Psoas muscle (tissue), 8 donors: ENCODE measurements around the gene PAQR9. TPM values are rescaled to one million over a fixed set of nuclear protein-coding genes. Genes with fewer than 3 reads are reported as not detected.

Source experiments
- ATAC-seq, 4 donors: fragments of 200-7000 bp; cut with Tn5 transposase; one replicate each; pipeline ENCODE4 v1.9.1; 2020; ENCODE audit warnings: moderate library complexity in 3 of 4, mild to moderate bottlenecking in 2 of 4
- DNase-seq, 2 donors: peaks; one replicate each; pipeline ENCODE4 v3.0.0-alpha.2; 2020
- H3K27ac ChIP-seq: fragments of 200-600 bp; one replicate; pipeline ENCODE4 v1.8.0; 2022
- H3K27me3 ChIP-seq, 3 donors: fragments of 200-600 bp in 1 of 3; one replicate each; pipeline versions ENCODE4 v1.6.1 to v1.8.0; 2013 to 2022; ENCODE audit warnings: low read length in 2 of 3, mild to moderate bottlenecking in 2 of 3, moderate library complexity in 1 of 3; ENCODE audit not compliant: insufficient read depth in 3 of 3
- H3K36me3 ChIP-seq, 2 donors: fragments of 200-600 bp in 1 of 2; one replicate each; pipeline versions ENCODE4 v1.6.1 to v1.8.0; 2013 to 2022; ENCODE audit warnings: low read depth in 1 of 2, mild to moderate bottlenecking in 1 of 2, moderate library complexity in 1 of 2; ENCODE audit not compliant: insufficient read depth in 1 of 2
- H3K4me1 ChIP-seq: fragments of 200-600 bp; one replicate; pipeline ENCODE4 v1.8.0; 2022
- H3K4me3 ChIP-seq: fragments of 200-600 bp; one replicate; pipeline ENCODE4 v1.8.0; 2022; ENCODE audit warnings: mild to moderate bottlenecking
- H3K9me3 ChIP-seq: fragments of 200-600 bp; one replicate; pipeline ENCODE4 v1.8.0; 2022
- CTCF ChIP-seq: fragments of 200-600 bp; IDR thresholded peaks from one replicate; pipeline ENCODE4 v1.8.0; 2022; ENCODE audit warnings: antibody characterized with exemption
- WGBS, 3 donors: extraction: QIAGEN DNeasy Blood & Tissue Kit; methylation state at CpG; one replicate each; pipeline versions ENCODE4 v1.1.6 to v1.1.7; 2013; 5-methylcytosine and 5-hydroxymethylcytosine counted together
- intact Hi-C, 2 donors: fragments of 100-400 bp; cut with DNase I; formaldehyde crosslinking; loops; one replicate each; pipeline versions ENCODE4 v1.11.0 to v1.14.2; 2022
- polyA plus RNA-seq, 3 donors: library from polyadenylated mRNA; stranded (reverse); fragments of 200-250 nt; gene quantifications; one replicate each; pipeline ENCODE4 v1.2.3, GENCODE V29; 2013
- total RNA-seq, 4 donors: library from RNA; stranded (reverse); fragmentation: NEBNext Ultra II Directional in 2 of 4; extraction: Animal tissue kit (Norgen Biotek cat#: 25700) in 2 of 4; gene quantifications; one replicate each; pipeline versions ENCODE4 v1.2.1 to v1.2.4, GENCODE V29; 2021 to 2023
- donor health status: healthy with polysubstance abuse.
- donor health status: DM: no; HTN: no; CAD: no; lungs with moderate emphysema.
- donor health status: Bipolar disorder and iron deficiency.
- donor health status: healthy.
- donor health status: DM: yes; HTN: yes; CAD: no.
- donor health status: DM: no; HTN: no; CAD: no.
- donor health status: DM: no; HTN: no; CAD: no.
- donor health status: DM: yes; HTN: yes; CAD: no.

PAQR9 gene
- total and polyA plus RNA-seq, 7 donors, result 0.53 to 5.8 (median 2.2) TPM

GRCh38 chr3:142914286-142914811, 49.1 kb downstream of the PAQR9 start:
- no peaks in the 10 kb centered on the region for H3K9me3 ChIP-seq
- no peak overlapping the region for H3K4me3 ChIP-seq
- H3K27me3 ChIP-seq, result peaks cover 0 to 3% (median 0%) of the 10 kb centered on the region in 3 donors
- DNase-seq (no peak), ATAC-seq (no peak)
- no peak for TF ChIP-seq CTCF
- no peak overlapping the region for H3K27ac ChIP-seq
- H3K4me1 ChIP-seq, result no peaks in the 10 kb centered on the region
- H3K36me3 ChIP-seq, result no peaks in the 10 kb centered on the region
- WGBS, 3 donors, result 54 to 63% (median 60%) methylated on average over 3 of the region's 3 CpGs
- intact Hi-C loops, result no loop called here

- intact Hi-C loops, result no loop called here
- H3K27ac ChIP-seq, result no peak overlapping the region
- H3K27me3 ChIP-seq, result peaks cover 0 to 3% (median 0%) of the 10 kb centered on the region in 3 donors
- 86 to 89% (median 88%) methylated on average over 1 of the region's 1 CpG for WGBS, 3 donors
- H3K4me1 ChIP-seq, result no peaks in the 10 kb centered on the region
- no peaks in the 10 kb centered on the region for H3K9me3 ChIP-seq
- no peak overlapping the region for H3K4me3 ChIP-seq
- TF ChIP-seq CTCF, result no peak
- no peak for DNase-seq
- no peak for ATAC-seq
- H3K36me3 ChIP-seq, result no peaks in the 10 kb centered on the region
Measured at GRCh38 chr3:142913432-142913831, 50.0 kb downstream of the PAQR9 start.

- Histone ChIP-seq H3K36me3 (no peaks in the 10 kb centered on the region), H3K4me1 (no peaks in the 10 kb centered on the region), H3K27me3 (no peaks in the 10 kb centered on the region), H3K27ac (no peak overlapping the region), H3K9me3 (no peaks in the 10 kb centered on the region), H3K4me3 (no peak overlapping the region)
- intact Hi-C loops, result no loop called here
- ATAC-seq, result no peak
- 24 to 48% (median 32%) methylated on average over 6 of the region's 6 CpGs for WGBS, 3 donors
- TF ChIP-seq CTCF, result no peak
- DNase-seq, result no peak
Measured at GRCh38 chr3:142912402-142913172, 50.9 kb downstream of the PAQR9 start.

Other genes starting within 250 kb of the PAQR9 start
- gene TRPC1, start 239.6 kb downstream of the PAQR9 start, total RNA-seq, result 1 to 10 TPM in 3 of 4 donors, under 1 TPM in 1; 0.78 to 2.1 (median 1.1) TPM
- under 1 TPM; 0.41 to 0.61 (median 0.53) TPM for gene TRPC1, start 239.6 kb downstream of the PAQR9 start, polyA plus RNA-seq
- gene PCOLCE2, start 74.6 kb downstream of the PAQR9 start, total RNA-seq, result 1 to 10 TPM; 1.5 to 8.9 (median 4.0) TPM
- 1 to 10 TPM; 1.4 to 5.1 (median 3.6) TPM for gene PCOLCE2, start 74.6 kb downstream of the PAQR9 start, polyA plus RNA-seq
- gene U2SURP, start 37.9 kb upstream of the PAQR9 start, total RNA-seq, result 10 to 100 TPM; 39.8 to 69.3 (median 53.3) TPM
- 10 to 100 TPM; 20.5 to 32.3 (median 25.7) TPM for gene U2SURP, start 37.9 kb upstream of the PAQR9 start, polyA plus RNA-seq
- gene CHST2, start 156.1 kb upstream of the PAQR9 start, total RNA-seq, result 1 to 10 TPM; 1.1 to 2.1 (median 1.8) TPM
- gene CHST2, start 156.1 kb upstream of the PAQR9 start, polyA plus RNA-seq, result 1 to 10 TPM in 2 of 3 donors, under 1 TPM in 1; 0.64 to 2.9 (median 1.4) TPM